GM18858 (cell line): ENCODE results near the gene C18orf32.
"Not testable (repeated sequence)": the region's sequence is repeated elsewhere in the genome, so short reads cannot be mapped to it uniquely, and the experiment has no call there.

Experiments used
- ATAC-seq: cut with Tn5 transposase; IDR thresholded peaks from one replicate; pipeline ENCODE4 v1.9.1; 2021; ENCODE audit not compliant: unreplicated experiment

The C18orf32 gene

GRCh38 chr18:49472459-49472858 lies 14.6 kb downstream of the C18orf32 start:
- ATAC-seq: no peak

GRCh38 chr18:49471532-49471931 lies 15.5 kb downstream of the C18orf32 start:
- no peak for ATAC-seq

GRCh38 chr18:49467599-49467998 lies 19.4 kb downstream of the C18orf32 start:
- ATAC-seq: no peak

GRCh38 chr18:49467019-49467563 lies 19.9 kb downstream of the C18orf32 start:
- ATAC-seq: no peak

- no peak for ATAC-seq
These were observed 22.1 kb downstream of the C18orf32 start for GRCh38 chr18:49464718-49465598.

GRCh38 chr18:49461602-49461977 lies 25.4 kb downstream of the C18orf32 start:
- no peak for ATAC-seq

GRCh38 chr18:49460976-49461601 lies 25.9 kb downstream of the C18orf32 start:
- ATAC-seq: no peak

GRCh38 chr18:49459404-49460171 lies 27.4 kb downstream of the C18orf32 start:
- no peak for ATAC-seq

- ATAC-seq: no peak
These were observed 29.4 kb downstream of the C18orf32 start for GRCh38 chr18:49457616-49458015.

- no peak for ATAC-seq
These were observed 30.2 kb downstream of the C18orf32 start for GRCh38 chr18:49456794-49457193.

- ATAC-seq: not testable (repeated sequence)
These were observed 34.5 kb downstream of the C18orf32 start for GRCh38 chr18:49452534-49452933.

- no peak for ATAC-seq
These were observed 39.0 kb downstream of the C18orf32 start for GRCh38 chr18:49447810-49448745.

- no peak for ATAC-seq
These were observed 40.6 kb downstream of the C18orf32 start for GRCh38 chr18:49446481-49446880.

GRCh38 chr18:49444581-49444980 lies 42.5 kb downstream of the C18orf32 start:
- ATAC-seq: no peak

GRCh38 chr18:49443837-49444236 lies 43.2 kb downstream of the C18orf32 start:
- no peak for ATAC-seq

GRCh38 chr18:49441338-49441938 lies 45.6 kb downstream of the C18orf32 start:
- no peak for ATAC-seq

- ATAC-seq: no peak
These were observed 51.9 kb downstream of the C18orf32 start for GRCh38 chr18:49435170-49435569.

GRCh38 chr18:49432602-49433001 lies 54.4 kb downstream of the C18orf32 start:
- no peak for ATAC-seq

GRCh38 chr18:49431165-49431962 lies 55.7 kb downstream of the C18orf32 start:
- no peak for ATAC-seq
